GM21528 (cell line): ENCODE measurements around the gene EFHD1.

Experiments
- ATAC-seq: cut with Tn5 transposase; IDR thresholded peaks from one replicate; pipeline ENCODE4 v1.9.1; 2021; ENCODE audit warnings: mild to moderate bottlenecking, moderate library complexity; ENCODE audit not compliant: unreplicated experiment, low FRiP score

EFHD1 gene

GRCh38 chr2:232633413-232634205 is at the start of gene EFHD1:
TSS of gene EFHD1 (plus strand) at chr2:232633604. CDS start at chr2:232633705, 101 bp downstream.
- no peak for ATAC-seq

GRCh38 chr2:232584238-232584637 is 49.2 kb upstream of the EFHD1 start:
- ATAC-seq: no peak

GRCh38 chr2:232586943-232587505 is 46.4 kb upstream of the EFHD1 start:
- no peak for ATAC-seq

GRCh38 chr2:232587512-232587911 is 45.9 kb upstream of the EFHD1 start:
- no peak for ATAC-seq

GRCh38 chr2:232588031-232588430 is 45.4 kb upstream of the EFHD1 start:
- ATAC-seq: no peak

- no peak for ATAC-seq
Measured at GRCh38 chr2:232588680-232589585, 44.5 kb upstream of the EFHD1 start.

GRCh38 chr2:232592772-232593395 is 40.5 kb upstream of the EFHD1 start:
- ATAC-seq: no peak

GRCh38 chr2:232593982-232594381 is 39.4 kb upstream of the EFHD1 start:
- no peak for ATAC-seq

GRCh38 chr2:232597362-232598079 is 35.9 kb upstream of the EFHD1 start:
- no peak for ATAC-seq

- ATAC-seq: no peak
Measured at GRCh38 chr2:232598293-232598692, 35.1 kb upstream of the EFHD1 start.

GRCh38 chr2:232600053-232600773 is 33.2 kb upstream of the EFHD1 start:
- ATAC-seq: no peak

- ATAC-seq: no peak
Measured at GRCh38 chr2:232603283-232603682, 30.1 kb upstream of the EFHD1 start.

GRCh38 chr2:232604535-232604934 is 28.9 kb upstream of the EFHD1 start:
- ATAC-seq: no peak

GRCh38 chr2:232607011-232607410 is 26.4 kb upstream of the EFHD1 start:
- ATAC-seq: no peak

GRCh38 chr2:232609607-232610006 is 23.8 kb upstream of the EFHD1 start:
- ATAC-seq: no peak

- no peak for ATAC-seq
Measured at GRCh38 chr2:232610081-232610480, 23.3 kb upstream of the EFHD1 start.

- no peak for ATAC-seq
Measured at GRCh38 chr2:232611061-232611460, 22.3 kb upstream of the EFHD1 start.

- ATAC-seq: no peak
Measured at GRCh38 chr2:232611559-232612218, 21.7 kb upstream of the EFHD1 start.
